Measurements from ENCODE around the gene RNF213.
A peak's percentile ranks its signal among the peaks of the same experiment; 100 is the strongest.

Gene RNF213

DNA sequence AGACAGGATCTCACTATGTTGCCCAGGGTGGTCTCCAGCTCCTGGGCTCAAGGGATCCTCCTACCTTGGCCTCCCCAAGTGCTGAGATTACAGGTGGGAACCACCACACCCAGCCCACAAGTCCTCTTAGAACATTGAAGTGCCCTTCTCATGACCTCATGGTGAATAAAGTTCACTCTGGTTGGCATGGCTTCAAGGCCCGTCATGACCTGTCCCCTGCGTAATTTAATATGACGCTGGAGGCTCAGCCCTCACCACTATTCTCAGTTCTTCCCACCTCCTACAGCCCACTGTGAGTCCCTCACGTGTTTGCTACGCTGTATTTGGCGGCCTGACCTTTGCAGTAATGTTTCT lies 156.3 kb downstream of the RNF213 start:
- H3K27ac ChIP-seq (ENCODE audit: extremely low read depth, low read depth, low read length) = no peak overlapping the region
- H3K9me3 ChIP-seq (ENCODE audit: control insufficient read depth, insufficient read depth, low read depth, low read length) = no peaks in the 10 kb centered on the region
- TF ChIP-seq ZNF341 (tag by site-specific recombination; IDR thresholded peaks at IDR 0.05; ENCODE audit: low read depth) (no peak), EGR2 (tag by site-specific recombination; IDR thresholded peaks at IDR 0.05; ENCODE audit: low read depth) (0 out of 2 replicates have a peak, but pooled peaks have one; percentile 27)
- CTCF ChIA-PET = interaction anchor here (0.6 kb wide), 1 partner anchor 9 kb away, joined by 4 read pairs; no protein-coding TSS in a partner anchor
- H3K4me1 ChIP-seq (ENCODE audit: control insufficient read depth, insufficient read depth, low read length) = peaks cover 4% of the 10 kb centered on the region
- POLR2A ChIA-PET = no interaction called here
- peaks cover 7 to 30% of the 10 kb centered on the region in 2 experiments; a peak in 2 of 3 replicates for H3K36me3 ChIP-seq (ENCODE audit: control insufficient read depth in 2 of 2, insufficient read depth in 1 of 2, low read length in 2 of 2)
- no peak overlapping the region for H3K4me3 ChIP-seq (ENCODE audit: low read depth, low read length)

DNA sequence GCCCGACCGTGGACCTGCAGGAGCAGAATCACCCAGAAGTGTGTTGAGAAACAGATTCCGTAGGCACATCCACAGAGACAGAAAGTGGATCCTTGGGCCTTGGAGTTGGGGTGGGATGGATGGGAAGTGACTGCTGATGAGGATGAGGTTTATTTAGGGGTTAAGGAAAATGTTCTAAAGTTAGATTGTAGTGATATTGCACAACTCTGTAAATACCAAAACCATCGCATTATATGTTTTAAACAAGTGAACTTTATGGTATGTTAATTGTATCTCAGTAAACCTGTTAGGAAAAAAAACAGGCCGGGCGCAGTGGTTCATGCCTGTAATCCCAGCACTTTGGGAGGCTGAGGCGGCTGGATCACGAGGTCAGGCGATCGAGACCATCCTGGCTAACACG lies 157.9 kb downstream of the RNF213 start:
- POLR2A ChIA-PET = interaction anchor here (0.6 kb wide), 1 partner anchor 160 kb away, joined by 3 read pairs; no protein-coding TSS in a partner anchor

DNA sequence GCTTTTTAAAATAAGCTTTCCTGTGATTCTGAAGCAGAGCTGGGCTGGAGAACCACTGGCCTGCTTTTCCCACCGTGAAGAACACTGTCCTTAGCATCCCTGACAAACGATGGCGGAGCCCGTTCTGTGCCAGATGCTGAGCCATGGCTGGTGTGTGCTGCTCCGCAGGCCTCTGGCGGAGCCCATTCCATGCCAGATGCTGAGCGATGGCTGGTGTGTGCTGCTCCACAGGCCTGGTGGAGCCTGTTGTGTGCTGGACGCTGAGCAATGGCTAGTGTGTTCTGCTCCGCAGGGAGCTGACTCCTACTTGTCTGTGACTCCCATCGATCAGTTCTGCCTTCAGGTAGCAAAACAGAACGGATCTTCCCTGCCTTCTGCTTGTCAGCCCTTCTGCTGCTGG lies 158.6 kb downstream of the RNF213 start:
- Histone ChIP-seq H3K4me3 (ENCODE audit: low read depth, low read length) (no peak overlapping the region), H3K36me3 (ENCODE audit: control insufficient read depth in 2 of 2, insufficient read depth in 1 of 2, low read length in 2 of 2) (peaks cover 7 to 30% of the 10 kb centered on the region in 2 experiments; a peak in 2 of 3 replicates), H3K4me1 (ENCODE audit: control insufficient read depth, insufficient read depth, low read length) (peaks cover 3% of the 10 kb centered on the region), H3K27ac (ENCODE audit: extremely low read depth, low read depth, low read length) (no peak overlapping the region), H3K9me3 (ENCODE audit: control insufficient read depth, insufficient read depth, low read depth, low read length) (no peaks in the 10 kb centered on the region)
- CTCF ChIA-PET = interaction anchor here (0.6 to 1.6 kb wide), 2 partner anchors 337 to 612 kb away, joined by 4 to 6 read pairs; no protein-coding TSS in a partner anchor
- POLR2A ChIA-PET = interaction anchor here (0.6 to 1.4 kb wide), 3 partner anchors 35 to 687 kb away, joined by 3 to 4 read pairs (median 3); no protein-coding TSS in a partner anchor
- no peak for TF ChIP-seq SP3 (tag by site-specific recombination; IDR thresholded peaks at IDR 0.05)
- TF ChIP-seq ZNF660 (tag by site-specific recombination; IDR thresholded peaks at IDR 0.05) = no peak
- TF ChIP-seq ZNF404 (tag by site-specific recombination; IDR thresholded peaks at IDR 0.05) = no peak
- TF ChIP-seq, protein P1, sequence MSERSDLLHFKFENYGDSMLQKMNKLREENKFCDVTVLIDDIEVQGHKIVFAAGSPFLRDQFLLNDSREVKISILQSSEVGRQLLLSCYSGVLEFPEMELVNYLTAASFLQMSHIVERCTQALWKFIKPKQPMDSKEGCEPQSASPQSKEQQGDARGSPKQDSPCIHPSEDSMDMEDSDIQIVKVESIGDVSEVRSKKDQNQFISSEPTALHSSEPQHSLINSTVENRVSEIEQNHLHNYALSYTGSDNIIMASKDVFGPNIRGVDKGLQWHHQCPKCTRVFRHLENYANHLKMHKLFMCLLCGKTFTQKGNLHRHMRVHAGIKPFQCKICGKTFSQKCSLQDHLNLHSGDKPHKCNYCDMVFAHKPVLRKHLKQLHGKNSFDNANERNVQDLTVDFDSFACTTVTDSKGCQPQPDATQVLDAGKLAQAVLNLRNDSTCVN (tag by site-specific recombination; optimal IDR thresholded peaks at IDR 0.05) = no peak
- TF ChIP-seq, protein P2, sequence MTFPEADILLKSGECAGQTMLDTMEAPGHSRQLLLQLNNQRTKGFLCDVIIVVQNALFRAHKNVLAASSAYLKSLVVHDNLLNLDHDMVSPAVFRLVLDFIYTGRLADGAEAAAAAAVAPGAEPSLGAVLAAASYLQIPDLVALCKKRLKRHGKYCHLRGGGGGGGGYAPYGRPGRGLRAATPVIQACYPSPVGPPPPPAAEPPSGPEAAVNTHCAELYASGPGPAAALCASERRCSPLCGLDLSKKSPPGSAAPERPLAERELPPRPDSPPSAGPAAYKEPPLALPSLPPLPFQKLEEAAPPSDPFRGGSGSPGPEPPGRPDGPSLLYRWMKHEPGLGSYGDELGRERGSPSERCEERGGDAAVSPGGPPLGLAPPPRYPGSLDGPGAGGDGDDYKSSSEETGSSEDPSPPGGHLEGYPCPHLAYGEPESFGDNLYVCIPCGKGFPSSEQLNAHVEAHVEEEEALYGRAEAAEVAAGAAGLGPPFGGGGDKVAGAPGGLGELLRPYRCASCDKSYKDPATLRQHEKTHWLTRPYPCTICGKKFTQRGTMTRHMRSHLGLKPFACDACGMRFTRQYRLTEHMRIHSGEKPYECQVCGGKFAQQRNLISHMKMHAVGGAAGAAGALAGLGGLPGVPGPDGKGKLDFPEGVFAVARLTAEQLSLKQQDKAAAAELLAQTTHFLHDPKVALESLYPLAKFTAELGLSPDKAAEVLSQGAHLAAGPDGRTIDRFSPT (tag by site-specific recombination; IDR thresholded peaks at IDR 0.05) = no peak
- TF ChIP-seq ZNF350 (tag by site-specific recombination; IDR thresholded peaks at IDR 0.05) = no peak

More for the DNA sequence above, 157.9 kb downstream of the RNF213 start:
- H3K4me3 ChIP-seq (ENCODE audit: low read depth, low read length) = no peak overlapping the region
- no peak overlapping the region for H3K27ac ChIP-seq (ENCODE audit: extremely low read depth, low read depth, low read length)
- H3K4me1 ChIP-seq (ENCODE audit: control insufficient read depth, insufficient read depth, low read length) = peaks cover 4% of the 10 kb centered on the region
- no peaks in the 10 kb centered on the region for H3K9me3 ChIP-seq (ENCODE audit: control insufficient read depth, insufficient read depth, low read depth, low read length)
- TF ChIP-seq, protein P3, sequence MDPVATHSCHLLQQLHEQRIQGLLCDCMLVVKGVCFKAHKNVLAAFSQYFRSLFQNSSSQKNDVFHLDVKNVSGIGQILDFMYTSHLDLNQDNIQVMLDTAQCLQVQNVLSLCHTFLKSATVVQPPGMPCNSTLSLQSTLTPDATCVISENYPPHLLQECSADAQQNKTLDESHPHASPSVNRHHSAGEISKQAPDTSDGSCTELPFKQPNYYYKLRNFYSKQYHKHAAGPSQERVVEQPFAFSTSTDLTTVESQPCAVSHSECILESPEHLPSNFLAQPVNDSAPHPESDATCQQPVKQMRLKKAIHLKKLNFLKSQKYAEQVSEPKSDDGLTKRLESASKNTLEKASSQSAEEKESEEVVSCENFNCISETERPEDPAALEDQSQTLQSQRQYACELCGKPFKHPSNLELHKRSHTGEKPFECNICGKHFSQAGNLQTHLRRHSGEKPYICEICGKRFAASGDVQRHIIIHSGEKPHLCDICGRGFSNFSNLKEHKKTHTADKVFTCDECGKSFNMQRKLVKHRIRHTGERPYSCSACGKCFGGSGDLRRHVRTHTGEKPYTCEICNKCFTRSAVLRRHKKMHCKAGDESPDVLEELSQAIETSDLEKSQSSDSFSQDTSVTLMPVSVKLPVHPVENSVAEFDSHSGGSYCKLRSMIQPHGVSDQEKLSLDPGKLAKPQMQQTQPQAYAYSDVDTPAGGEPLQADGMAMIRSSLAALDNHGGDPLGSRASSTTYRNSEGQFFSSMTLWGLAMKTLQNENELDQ (tag by site-specific recombination; IDR thresholded peaks at IDR 0.05; ENCODE audit: low read depth) = no peak
- TF ChIP-seq SP3 (tag by site-specific recombination; IDR thresholded peaks at IDR 0.05) = no peak
- TF ChIP-seq ZNF10 (tag by site-specific recombination; IDR thresholded peaks at IDR 0.05) = no peak
- TF ChIP-seq, protein P2 (tag by site-specific recombination; IDR thresholded peaks at IDR 0.05) = no peak
- TF ChIP-seq, protein P4, sequence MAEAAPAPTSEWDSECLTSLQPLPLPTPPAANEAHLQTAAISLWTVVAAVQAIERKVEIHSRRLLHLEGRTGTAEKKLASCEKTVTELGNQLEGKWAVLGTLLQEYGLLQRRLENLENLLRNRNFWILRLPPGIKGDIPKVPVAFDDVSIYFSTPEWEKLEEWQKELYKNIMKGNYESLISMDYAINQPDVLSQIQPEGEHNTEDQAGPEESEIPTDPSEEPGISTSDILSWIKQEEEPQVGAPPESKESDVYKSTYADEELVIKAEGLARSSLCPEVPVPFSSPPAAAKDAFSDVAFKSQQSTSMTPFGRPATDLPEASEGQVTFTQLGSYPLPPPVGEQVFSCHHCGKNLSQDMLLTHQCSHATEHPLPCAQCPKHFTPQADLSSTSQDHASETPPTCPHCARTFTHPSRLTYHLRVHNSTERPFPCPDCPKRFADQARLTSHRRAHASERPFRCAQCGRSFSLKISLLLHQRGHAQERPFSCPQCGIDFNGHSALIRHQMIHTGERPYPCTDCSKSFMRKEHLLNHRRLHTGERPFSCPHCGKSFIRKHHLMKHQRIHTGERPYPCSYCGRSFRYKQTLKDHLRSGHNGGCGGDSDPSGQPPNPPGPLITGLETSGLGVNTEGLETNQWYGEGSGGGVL (tag by site-specific recombination; IDR thresholded peaks at IDR 0.05) = no peak
- no peak for TF ChIP-seq OVOL3 (tag by site-specific recombination; IDR thresholded peaks at IDR 0.05)
- TF ChIP-seq ZNF121 (tag by site-specific recombination; IDR thresholded peaks at IDR 0.05) = no peak
- no peak for TF ChIP-seq KLF9 (tag by site-specific recombination; IDR thresholded peaks at IDR 0.05; ENCODE audit: low read depth)
- TF ChIP-seq, protein P5, sequence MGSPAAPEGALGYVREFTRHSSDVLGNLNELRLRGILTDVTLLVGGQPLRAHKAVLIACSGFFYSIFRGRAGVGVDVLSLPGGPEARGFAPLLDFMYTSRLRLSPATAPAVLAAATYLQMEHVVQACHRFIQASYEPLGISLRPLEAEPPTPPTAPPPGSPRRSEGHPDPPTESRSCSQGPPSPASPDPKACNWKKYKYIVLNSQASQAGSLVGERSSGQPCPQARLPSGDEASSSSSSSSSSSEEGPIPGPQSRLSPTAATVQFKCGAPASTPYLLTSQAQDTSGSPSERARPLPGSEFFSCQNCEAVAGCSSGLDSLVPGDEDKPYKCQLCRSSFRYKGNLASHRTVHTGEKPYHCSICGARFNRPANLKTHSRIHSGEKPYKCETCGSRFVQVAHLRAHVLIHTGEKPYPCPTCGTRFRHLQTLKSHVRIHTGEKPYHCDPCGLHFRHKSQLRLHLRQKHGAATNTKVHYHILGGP (tag by site-specific recombination; IDR thresholded peaks at IDR 0.05) = no peak
- CTCF ChIA-PET = interaction anchor here (1.6 kb wide), 1 partner anchor 336 kb away, joined by 6 read pairs; no protein-coding TSS in a partner anchor
- H3K36me3 ChIP-seq (ENCODE audit: control insufficient read depth in 2 of 2, insufficient read depth in 1 of 2, low read length in 2 of 2) = peaks cover 7 to 30% of the 10 kb centered on the region in 2 experiments; a peak in 2 of 3 replicates

All from HEK293 (cell line).